Measurements from ENCODE around the gene UBE2J1.
A peak's percentile ranks its signal among the peaks of the same experiment; 100 is the strongest.
"Not testable (repeated sequence)": the region's sequence is repeated elsewhere in the genome, so short reads cannot be mapped to it uniquely, and the experiment has no call there.

The UBE2J1 gene, protein sequence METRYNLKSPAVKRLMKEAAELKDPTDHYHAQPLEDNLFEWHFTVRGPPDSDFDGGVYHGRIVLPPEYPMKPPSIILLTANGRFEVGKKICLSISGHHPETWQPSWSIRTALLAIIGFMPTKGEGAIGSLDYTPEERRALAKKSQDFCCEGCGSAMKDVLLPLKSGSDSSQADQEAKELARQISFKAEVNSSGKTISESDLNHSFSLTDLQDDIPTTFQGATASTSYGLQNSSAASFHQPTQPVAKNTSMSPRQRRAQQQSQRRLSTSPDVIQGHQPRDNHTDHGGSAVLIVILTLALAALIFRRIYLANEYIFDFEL

DNA sequence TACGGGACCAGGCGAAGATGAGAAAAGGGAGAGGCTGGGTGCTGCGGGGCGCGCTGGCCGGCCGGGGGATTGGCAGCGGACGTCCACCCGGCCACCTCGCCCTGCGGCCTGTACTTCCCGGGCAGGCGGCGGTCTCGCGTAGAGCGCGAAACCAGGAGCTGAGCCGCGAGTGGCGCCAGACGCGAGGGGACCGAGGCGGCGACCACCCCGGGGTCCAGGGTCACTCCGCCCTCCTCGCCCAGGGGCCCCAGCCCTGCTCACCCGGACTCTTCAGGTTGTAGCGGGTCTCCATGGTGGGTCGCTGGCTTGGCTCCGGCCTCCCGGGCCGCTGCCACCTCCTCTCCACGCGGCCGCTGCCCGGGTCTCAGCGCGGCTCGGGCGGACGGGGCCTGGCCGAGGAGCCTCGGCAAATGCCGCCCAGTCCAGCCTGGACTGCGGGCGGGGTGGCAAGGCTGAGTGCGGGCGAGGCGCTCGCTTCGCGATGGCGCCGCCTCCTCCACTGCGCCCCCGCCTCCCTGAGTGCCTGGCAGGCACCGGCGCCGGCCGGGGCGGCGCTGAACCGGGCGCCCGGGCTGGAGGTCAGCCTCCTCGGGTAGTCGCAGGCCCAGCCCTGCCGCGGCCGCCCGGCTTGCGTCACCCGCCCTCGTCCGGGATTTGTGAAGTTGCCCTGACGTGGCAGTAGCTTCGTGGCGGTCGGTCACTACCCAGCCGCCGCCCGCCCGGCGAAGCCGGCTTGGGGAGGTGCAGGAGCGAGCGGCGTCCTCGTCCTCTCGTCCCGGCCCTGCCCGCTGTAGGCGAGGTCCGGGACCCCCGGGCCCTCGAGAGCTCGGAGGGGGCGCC lies at the start of gene UBE2J1:
TSS of gene UBE2J1 (minus strand) at position 445 of the 840 bp plus-strand sequence. CDS start at position 292, 153 bp downstream.
- peak; percentile 82 for DNase-seq

DNA sequence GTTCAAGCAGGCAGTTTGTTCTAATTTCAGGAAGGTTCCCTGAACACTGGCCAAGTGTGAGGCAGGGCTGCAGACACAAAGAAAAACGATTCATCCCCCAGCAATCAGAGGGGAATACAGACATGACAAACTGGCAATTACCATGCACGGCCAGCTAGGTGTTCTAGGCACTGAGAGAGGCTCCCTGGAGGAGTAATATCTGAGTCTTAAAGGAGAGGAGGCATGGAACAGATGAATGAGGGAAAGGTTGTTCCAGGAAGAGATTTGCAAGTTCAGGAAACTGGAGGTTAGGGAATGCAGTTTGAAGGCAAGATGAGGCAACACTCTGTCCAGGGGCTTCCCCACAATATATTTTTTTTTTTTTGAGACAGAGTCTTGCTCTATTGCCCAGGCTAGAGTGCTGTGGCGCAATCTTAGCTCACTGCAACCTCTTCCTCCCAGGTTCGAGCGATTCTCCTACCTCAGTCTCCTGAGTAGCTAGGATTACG lies 48.4 kb upstream of the UBE2J1 start:
- DNase-seq: no peak

DNA sequence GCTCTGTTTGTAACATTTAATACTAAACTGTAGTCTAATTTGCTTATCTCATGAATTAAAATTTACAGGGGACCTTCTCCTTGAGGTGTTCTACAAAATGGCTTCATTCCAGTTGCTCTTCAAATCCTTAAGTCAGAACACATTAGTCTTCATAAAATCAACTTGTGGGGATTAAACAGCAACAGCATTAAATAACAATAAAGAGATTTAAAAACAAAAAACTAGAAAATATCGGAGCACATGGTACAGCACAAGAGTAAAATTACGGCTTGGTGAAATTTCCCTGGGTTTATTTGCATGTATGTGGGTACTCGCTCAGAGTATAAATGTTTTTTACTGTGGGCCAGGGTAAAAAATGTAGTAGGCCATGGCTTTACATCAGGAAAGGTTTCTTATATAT lies 47.5 kb upstream of the UBE2J1 start:
- no peak for DNase-seq

DNA sequence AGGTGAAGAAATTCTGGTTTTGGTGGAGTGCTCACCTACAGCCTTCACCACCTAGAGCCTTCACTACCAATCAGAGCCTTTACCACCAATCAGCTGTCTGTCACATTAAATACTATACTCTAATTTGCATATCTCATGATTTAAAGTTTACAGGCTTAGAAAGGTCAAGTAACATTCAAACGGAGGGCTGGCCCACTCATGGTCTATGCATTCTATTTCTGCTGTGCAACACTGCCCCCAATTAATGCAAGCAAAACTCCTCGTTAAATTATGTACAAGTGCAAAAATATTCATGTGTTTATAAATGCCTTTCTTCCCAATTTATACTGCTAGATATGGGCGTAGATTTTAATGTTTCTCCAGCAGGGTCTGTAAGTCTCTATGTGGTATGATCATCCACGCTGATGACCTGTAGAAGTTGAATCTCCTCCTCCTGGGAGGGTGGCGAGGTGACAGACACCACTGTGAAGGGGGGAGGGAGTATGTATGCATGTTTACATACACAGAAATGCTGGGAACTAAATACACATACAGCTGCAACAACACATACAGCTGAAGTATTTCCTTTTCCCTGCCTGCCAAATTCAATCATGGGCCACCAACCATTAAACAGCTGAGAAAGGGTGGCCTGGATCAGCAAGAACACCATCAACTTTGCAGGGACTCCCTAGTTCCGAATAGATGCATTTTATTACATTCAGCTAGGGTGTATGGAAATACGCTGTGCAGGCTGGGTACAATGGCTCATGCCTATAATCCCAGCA lies 46.4 kb upstream of the UBE2J1 start:
- DNase-seq: no peak

DNA sequence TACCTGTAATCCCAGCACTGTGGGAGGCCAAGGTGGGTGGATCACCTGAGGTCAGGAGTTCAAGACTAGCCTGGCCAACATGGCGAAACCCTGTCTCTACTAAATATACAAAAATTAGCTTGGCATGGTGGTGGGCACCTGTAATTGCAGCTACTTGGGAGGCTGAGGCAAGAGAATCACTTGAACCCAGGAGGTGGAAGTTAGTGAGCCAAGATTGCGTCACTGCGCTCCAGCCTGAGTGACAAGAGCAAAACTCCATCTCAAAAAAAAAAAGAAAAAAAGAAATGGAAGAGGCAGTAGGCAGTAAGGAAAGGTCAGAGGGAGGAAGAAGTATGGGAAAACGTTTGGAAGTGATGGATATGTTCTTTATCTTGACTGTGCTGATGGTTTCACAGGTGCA lies 45.4 kb upstream of the UBE2J1 start:
- DNase-seq: not testable (repeated sequence)

DNA sequence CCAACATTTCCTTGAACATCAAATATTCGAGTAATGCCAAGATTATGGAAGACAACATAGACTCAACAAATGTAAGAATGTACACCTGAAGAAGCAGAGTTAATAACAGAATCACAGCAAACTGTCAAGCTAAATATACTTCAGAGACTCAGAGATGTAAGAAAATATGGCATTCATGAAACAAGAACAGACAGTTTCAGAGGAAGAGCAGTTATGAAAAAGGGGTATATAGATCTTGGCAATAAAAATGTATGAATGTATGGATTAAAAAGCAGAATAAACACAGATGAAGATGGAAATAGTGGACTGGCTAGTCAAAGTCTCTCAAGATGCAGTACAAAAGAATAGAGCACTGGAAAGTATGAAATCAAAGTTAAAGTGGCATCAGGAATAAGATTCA lies 41.1 kb upstream of the UBE2J1 start:
- no peak for DNase-seq

DNA sequence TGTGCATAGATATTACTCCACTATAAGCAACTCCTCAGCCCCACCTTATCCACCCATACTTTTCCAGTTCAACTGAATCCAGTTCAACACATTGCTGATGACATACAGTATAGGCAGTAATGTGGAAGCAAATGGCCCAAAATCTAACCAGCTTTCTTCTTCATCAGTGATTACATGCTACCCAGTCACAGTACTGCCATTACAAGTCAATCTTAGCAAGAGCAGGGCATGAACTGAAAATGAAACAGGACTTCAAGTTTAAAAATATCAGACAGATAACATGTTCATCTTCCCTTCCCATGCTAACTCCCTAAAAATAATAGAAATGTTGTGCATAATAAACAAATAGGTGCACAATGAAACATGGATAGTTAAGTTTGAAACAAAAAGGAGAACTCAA lies 40.3 kb upstream of the UBE2J1 start:
- no peak for DNase-seq

DNA sequence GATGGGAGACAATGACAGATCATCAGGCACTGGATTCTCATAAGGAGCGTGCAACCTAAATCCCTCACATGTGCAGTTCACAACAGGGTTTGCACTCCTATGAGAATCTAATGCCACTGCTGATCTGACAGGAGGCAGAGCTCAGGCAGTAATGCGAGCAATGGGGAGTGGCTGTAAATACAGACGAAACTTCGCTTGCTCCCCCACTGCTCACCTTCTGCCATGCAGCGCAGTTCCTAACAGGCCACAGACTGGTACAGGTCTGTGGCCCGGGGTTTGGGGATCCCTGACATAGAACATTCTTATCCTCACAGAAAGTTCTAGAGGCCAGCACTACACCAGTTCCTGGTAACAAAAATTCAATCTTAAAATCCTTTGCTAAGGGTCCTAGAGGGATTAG lies 36.3 kb upstream of the UBE2J1 start:
- DNase-seq: no peak

DNA sequence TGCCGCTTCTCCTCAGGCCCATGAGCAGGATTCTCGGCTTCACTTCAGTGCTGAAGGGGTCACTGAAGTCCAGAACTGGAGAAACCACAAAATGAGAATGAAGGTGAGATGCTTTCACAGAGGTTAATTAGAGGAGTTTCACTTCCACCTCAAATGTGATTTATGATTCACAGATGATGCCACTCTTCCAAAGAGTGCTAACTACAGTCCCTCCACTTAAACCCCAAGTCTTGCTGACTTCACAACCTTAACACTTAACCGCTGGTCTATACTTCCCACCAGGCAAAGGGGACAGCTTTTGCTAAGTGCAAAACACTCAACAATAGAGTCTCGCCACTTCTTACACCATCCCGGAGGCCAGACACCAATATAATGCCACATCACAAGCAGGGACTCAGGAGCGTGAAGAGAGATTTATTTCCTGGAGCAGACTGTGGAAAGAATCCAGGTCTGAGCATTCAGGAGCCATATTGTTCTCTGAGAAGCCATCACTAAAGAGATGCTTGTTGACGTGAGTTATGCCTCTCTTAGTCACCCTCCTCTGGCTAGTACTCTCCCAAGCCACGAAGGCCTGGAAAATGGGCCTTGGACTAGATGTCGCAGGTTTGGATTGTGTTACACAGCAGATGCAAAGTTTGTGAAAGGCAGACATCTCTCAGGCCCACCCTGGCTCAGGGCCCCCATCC lies 35.1 kb upstream of the UBE2J1 start:
- no peak for DNase-seq

DNA sequence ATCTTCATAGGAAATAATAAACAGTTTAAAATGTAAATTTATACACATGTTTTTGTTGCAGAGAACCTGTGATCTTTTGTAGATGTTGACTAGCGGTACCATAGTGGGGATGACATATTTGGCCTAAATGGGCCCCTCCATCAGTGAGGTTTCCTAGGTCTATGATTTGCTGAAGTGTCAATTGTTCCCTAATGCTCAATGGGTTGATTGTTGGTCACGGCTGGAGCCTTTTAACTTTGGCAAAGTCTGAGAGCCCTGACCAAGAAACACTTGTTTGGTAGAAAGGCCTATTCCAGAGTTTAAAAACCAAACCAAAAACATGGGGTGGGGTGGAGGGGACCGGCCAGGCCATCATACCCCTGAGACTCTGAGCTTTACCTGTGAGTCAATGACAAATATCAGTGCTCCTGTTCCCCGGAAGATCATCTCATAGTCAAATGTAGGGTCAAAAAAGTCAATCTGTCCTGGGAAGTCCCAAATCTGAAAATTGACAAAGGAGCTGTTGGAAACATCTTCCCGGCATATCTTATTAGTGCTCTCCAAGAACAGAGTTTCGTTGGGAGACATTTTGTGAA lies 34.5 kb upstream of the UBE2J1 start:
- no peak for DNase-seq

DNA sequence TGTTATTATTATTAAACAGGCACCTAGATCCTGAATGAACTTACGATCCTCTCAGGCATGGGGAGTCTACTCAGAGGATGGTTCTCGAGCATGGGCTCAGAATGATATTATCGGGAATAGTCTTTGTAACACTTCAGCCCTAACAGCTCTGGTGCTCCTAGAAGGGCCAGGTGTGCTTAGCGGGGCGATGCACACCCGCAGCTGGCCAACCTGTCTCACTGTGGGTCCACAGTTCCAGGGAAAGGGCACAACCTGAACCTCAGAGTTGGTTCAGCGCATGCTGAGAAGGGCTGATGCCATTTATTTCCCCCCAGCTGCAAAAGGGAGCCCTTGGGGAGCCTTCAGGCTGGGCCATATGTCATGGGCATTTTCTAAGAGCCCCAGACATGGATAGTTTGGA lies 33.3 kb upstream of the UBE2J1 start:
- DNase-seq: no peak

DNA sequence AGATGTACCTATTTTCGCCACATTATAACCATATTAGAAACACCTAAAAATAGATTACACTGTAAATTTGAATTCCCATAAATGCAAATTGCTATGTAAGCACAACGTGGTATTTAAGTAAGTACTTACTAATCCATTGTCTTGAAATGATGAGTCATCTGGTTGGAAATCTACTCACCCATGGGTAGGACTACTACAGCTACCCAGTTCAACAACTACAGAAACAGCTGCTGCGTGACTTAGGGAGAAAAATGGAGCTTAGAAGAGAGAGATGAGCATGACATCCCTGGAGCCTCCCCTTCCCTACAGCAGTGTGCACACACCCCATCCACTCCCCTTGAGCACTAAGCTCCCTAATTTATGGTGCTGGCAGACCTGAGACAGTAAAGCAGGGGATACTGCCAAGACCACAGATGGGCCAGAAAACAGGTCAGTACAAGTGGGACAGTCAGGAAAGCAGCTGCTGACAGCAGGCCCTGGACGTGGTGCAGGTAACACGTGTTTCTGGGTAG lies 32.7 kb upstream of the UBE2J1 start:
- DNase-seq: peak; percentile 19

DNA sequence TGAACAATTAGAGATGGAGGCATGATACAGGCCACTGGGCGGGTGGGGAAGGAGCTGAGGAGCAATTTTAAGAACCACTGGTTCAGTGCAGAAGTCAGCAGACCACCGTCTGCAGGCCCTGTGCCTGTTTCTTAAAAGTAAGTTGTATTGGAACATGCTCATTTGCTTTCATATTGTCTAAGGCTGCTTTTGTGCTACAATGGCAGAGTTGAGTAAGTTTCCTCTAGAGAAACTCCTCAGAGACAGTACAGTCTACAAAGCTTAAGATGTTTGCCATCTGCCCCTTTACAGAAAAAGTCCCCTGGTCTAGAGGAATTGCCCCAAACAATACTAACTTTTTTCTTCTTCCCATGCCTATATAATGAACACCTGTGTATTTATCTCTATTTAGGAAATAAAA lies 28.5 kb upstream of the UBE2J1 start:
- no peak for DNase-seq

DNA sequence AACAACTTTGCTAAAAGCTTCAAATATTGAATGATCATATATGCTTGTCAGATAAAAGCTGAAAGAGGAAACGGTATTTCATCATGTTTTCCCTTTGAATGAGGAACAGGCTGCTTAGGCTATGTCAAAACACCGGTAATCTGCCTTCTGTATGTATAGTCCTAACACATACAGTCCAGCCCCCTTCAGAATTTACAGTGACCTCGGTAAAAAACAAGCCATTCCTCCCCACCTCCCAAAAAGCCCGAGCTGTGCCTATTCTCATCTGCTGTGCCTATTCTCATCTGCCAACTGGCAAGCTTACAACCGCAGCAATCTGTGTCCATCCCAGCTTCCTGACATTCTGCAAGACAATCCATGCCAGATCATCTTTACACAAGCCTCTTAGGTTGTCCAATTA lies 26.8 kb upstream of the UBE2J1 start:
- DNase-seq: no peak

DNA sequence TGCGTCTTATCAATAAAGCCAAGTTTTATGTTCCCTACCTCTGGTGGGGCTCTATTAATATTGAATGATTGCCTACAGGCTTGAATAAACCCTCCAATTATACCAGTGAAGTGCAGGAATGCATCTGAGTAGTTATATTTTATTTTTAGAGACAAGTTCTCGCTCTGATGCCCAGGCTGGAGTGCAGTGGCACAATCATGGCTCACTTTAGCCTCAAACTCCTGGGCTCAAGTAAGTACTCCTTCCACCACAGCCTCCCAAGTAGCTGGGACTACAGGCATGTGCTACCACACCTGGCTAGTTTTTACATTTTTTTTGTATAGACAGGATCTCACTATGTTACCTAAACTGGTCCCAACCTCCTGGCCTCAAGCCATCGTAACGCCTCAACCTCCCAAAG lies 26.1 kb upstream of the UBE2J1 start:
- DNase-seq: no peak

DNA sequence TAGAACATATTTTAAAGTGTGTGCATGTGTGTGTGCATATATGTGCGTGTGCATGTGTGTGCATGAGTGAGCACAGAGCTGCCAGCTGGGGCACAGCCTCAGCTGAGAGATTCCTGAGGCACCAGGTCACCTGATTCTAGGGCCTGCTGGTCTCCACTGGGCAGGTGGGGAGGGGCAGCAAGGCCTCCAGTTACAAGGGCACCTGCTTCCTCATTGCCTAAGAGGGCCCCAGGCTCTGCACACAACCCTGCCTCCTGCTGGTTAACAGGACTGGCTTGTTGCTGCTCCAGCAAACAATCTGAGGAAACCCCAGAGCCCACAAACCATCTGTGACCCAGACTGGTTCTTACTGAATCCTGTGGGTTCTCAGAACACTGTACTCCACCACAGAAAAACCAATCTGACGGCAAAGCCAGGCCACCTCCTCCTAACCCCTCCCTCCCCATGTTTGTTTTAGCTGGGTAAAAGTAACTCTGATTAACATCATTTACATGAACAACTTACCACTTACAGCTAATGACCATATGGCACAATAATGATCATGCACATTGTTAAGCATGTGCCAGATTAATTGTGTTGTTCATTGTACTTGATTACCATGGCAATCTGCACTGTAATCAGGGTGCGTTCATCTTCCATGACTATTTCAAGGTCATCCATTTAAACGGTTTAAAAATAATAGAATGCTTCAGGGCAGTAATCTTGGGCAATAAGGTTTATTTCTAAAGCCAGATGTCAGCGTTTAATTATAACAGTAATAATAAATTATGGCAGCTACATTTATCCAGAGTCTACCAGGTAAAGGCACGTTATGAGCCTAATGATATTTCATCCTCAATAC lies 23.1 kb upstream of the UBE2J1 start:
- peak; percentile 82 for DNase-seq

DNA sequence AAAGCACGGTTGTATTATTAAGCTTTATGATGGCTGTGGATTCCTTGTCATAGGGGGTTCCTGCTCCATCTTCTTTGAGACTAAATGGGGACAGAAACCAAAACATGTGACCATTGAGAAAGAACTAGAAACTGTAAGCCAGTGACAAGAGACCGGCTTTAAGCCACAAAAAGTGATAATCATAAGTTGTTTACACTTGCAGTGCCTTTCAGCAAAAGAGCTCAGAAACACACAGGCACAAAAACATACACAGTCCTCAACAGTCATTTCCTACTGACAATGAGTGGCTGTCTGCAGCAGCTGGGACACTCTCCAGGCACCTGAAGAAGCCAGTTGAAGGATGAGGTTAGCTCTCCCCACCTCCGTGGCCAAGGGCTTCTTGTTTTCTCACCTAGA lies 20.0 kb upstream of the UBE2J1 start:
- peak; percentile 49 for DNase-seq

DNA sequence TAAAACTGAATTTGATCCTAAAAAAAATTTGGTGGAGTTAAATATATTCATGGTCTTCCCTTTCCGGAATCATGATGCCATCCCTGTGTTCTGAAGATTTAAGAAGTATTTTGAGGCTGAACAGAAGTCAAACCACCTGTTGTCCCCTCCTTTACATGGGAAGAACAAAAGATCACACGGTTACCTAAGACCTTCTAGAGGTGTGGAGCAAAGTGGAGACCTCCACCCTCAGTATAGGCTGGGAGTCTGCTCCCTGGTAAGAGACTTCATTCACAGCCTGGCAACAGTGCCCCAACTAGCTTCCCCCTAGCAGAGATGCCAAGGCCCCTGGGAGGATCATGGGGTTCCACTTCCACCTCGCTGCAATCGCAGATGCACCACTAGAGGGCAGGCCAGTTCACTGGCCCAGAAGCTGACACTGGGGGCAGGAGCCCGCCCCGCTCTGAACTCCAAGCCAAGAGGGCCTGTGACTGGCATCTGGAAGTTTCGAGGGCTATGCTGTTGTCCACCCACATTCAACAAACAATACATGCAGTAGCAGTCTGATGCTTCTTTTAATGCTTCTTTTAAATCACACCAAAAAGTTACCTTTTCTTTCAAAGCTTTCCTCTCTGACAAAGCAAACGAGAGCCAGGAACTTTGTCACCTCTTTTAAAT lies 19.5 kb upstream of the UBE2J1 start:
- peak; percentile 84 for DNase-seq

DNA sequence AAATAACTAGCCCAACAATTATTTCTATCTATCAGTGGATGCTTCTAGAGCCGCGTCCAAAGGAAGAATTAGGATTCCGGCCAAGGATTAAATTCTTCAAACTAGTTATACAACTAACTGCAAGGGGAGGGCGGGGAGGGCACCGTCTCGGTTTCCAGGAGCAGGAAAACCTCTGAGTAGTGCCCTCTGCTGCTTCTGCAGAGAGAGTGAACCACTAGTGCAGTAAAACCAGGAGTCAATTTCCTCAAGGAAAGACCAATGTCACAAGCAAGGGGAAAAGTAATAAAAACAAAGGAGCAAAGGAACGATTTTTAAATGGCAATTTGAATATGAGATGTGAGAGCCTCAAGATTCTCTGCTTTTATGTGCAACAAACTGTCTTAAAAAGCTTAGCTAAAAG lies 16.5 kb upstream of the UBE2J1 start:
- no peak for DNase-seq

DNA sequence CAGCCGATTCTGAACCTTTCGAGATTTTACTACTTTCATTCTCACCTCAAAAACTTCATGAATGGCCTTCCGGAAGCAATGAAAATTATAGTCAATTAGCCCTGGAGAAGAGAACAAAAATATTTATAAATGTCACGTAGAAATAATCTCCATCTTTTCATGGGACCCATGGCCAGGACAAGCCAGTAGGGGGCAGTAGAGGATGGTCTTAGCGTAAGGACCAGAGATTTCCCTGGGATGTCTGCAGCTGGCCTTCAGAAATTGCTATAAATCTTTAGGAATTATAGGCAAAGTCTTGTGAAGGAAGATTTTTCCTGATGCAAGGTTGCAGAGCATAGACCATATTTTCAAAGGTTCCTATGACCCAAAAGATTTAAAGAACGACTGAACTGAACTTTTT lies 15.6 kb upstream of the UBE2J1 start:
- peak; percentile 68 for DNase-seq

DNA sequence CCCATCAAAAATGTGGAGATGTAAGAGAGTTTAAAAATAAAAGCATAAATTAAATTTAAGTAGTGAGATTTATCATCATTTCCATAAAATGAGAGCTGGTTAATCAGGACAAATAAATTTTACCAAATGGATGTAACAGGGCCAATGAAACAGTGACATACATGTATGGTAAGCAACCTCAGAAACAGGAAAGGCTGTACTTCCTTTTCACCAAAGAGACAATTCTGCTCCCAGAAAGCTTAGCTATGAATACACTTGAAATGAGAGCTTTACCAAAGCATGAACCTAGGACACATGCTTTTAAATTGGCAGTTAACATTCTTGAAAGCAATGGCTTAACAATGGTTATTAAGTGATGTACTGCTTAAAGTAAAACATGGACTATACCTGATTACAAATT lies 12.1 kb upstream of the UBE2J1 start:
- no peak for DNase-seq
